HTERT RPE-1 (cell line): ENCODE results near the gene DBNDD1.
"Not testable (repeated sequence)": the region's sequence is repeated elsewhere in the genome, so short reads cannot be mapped to it uniquely, and the experiment has no call there.

ENCODE experiments used
- in situ Hi-C: fragments of 300-500 bp; cut with MboI; formaldehyde crosslinking; loops from 4 replicates; pipeline ENCODE4 v1.14.3; 2020; ENCODE audit warnings: low sequenced_read_pairs

Gene DBNDD1

DNA sequence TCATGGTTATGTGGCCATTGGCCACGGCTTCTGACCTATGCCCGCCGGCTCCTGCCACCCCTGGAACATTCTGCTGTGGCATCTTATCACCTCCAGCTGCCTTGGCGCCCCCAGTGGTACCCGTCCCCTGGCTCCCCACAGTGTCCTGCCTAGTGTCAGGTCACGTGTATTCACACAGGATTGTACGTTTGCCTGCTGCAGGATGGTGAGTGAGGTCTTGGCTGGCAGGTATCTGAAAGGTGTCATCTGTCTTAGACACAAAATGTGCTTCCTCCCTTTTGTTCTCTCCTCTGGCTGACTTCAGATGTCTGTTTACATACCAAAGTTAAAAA is 24.9 kb downstream of the DBNDD1 start:
- in situ Hi-C loops: no loop called here

DNA sequence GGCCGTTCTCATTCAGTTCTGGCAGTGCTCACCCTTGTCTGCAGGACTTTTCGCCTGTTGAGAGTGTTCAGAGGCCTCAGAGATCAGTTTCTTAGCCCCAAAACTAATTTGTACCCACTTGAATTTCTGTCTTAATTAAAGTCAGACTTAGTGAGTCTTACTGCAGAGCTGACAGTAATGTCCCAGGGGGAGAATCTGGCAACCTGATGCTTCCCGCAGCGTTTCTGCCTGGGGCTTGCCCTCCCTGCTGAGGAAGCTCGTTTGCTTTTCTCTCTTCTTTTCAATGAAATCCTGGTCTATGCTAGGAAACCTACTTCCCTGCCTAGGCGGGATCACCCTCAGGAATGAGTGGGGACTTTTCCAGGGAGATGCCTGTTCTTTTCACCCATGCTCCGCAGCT is 25.3 kb downstream of the DBNDD1 start:
- in situ Hi-C loops: no loop called here

DNA sequence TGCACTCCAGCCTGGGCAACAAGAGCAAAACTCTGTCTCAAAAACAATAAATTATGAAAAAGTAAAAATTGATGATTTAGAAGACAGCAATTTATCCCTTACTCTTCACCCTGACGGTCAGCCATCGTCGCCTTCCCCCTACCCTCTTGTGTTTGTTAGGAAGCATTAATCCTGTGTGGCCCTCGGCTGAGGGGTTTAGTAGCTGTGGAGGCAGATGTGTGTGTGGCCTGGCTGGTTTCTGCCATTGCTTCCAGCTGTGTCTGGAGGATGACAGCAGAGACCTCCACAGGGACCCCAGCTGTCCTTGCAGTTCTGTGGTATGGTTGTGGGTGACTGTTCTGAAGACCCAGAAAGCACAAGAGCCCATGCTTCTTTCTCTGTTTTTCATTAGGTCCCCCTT is 25.9 kb downstream of the DBNDD1 start:
- in situ Hi-C loops: no loop called here

DNA sequence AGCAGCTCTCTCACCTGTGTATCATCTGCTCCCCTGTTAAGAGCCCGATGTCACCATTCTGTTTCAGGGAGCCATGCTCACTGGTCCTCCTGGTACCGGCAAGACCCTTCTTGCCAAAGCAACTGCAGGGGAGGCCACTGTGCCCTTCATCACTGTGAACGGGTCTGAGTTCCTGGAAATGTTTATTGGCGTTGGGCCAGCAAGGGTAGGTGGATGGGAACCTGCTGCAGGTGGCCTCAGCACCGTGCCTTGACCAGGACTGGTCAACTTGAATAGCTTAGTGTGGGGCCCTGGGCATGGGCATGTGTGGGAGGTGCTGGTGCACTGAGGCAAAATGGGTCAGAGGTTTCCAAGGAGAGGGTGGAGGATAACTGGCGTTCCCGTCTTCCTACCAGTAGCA is 28.5 kb downstream of the DBNDD1 start:
- in situ Hi-C loops: no loop called here

DNA sequence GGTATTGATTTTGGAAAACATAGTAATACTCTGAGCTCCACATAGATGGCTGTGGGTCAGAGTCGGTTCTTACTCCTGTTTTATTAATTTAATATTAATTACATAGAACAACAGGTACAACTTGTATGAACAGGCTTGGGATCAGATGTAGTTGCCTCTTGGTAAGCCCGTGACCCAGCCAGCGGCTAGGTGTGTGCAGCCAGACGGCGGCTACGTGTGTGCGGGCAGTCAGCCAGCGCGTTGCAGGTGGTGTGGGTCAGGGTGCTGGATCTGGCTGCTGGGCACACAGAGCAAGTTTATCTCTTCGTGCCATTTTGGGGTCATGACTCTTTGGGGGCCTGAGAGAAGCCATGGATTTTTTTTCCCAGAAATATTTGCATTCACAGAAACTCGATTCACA is 30.3 kb downstream of the DBNDD1 start:
- in situ Hi-C loops: no loop called here

DNA sequence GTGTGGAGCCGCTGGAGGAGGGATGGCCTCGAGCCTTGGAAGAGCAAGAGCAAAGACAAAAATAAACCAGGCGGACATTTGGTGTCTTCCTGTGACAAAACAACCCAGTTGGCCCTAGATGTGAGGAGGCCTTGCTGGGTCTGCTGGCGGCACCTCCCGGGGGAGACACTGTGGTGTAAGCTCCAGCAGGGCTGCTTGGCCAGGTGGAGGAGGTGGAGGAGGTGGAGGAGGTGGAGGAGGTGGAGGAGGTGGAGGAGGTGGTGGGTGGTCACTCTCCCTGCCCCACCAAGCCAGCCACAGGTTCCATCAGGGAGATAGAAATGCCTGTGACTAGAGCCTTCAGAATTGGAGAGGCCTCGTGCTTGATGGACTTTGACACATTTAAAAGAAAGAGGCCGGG is 32.1 kb downstream of the DBNDD1 start:
- in situ Hi-C loops: no loop called here

DNA sequence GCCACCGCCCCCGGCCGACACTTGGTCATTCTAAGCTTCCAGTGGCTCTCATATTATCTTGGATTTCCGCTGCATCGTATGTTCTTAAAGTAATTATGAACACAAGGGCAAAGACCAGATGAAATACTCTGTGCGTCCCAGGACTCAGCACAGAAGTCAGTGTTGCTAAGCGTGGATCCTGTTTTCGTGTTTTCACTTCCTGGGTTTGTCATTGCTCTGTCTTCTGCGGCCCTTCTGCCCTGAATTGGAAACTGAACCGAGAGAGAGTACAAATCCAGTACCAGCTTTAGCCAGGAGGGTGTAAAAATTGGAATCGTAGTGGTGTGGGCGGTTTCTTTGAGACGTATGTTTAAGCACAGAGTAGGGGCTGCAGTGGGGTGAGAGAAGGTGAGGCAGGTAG is 32.7 kb downstream of the DBNDD1 start:
- in situ Hi-C loops: no loop called here

DNA sequence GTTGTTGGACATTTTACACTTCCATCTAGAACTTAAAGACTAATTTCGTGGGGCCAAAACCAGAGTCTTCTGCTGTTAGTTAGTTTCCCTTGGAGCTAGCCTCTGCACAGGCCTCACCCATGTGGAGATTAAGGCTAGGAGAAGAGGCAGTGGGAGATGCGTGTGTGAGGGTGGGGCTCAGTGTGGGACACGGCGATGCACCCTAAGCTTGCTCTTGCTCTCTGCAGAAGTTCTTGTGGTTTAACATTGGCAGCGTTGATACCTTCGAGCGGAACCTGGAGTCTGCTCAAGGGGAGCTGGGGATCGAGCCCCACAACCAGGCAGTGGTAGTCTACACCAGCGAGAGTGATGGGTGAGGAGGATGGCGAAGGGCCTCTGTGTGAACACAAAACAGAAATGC is 34.0 kb downstream of the DBNDD1 start:
- in situ Hi-C loops: no loop called here

DNA sequence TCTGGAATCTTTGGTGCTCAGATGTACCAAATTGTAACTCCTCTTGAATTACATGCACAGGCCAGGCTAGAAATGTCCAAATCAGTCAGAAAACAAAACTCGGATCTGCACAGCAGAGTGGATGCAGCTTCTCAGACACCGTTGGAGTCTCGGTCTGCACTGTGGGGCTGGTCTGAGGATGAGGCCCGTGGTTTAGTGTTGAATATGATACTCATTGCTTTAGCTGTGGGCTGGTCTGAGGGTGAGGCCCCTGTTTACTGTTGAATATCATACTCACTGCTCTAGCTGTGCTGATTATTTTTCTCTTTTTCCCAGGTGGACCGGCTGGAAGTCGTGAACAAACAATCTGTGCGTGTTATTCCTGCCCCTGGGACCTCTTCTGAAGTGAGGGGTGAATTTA is 35.0 kb downstream of the DBNDD1 start:
- in situ Hi-C loops: no loop called here

DNA sequence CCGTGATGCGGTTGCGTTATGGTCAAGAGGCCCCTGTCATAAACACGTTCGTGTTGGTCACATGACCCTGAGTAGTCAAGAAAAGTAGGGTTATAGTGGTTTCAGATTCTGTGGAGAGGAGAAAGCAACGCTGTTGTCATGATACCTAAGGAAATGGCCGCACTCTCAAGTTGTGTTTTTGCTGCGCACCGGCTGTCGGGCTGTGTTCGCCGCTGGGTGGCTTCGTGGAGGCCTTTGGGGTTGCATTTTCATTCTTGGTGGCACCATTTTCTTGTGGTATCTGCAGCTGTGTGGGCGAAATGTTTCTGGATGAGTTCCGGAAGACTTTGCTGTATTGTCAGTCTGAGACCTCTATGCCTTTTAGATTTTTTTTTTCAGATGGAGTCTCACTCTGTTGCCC is 35.7 kb downstream of the DBNDD1 start:
- in situ Hi-C loops: no loop called here

DNA sequence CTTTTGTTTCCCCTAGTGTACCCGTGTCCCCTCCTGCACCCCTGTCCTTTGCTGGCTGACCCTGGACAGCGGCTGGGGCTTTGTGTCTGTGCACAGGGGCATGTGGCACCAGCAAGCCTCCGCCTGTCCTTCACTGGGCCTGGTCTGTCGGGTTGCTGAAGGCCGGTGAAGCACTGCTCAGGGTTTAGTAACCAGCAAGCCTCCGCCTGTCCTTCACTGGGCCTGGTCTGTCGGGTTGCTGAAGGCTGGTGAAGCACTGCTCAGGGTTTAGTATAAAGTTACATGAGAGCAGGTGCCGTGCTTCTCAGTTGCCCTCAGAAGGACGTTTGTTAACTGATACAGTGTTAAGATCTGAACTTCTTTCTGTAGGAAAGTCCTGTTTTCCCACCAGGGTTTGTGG is 36.9 kb downstream of the DBNDD1 start:
- in situ Hi-C loops: no loop called here

DNA sequence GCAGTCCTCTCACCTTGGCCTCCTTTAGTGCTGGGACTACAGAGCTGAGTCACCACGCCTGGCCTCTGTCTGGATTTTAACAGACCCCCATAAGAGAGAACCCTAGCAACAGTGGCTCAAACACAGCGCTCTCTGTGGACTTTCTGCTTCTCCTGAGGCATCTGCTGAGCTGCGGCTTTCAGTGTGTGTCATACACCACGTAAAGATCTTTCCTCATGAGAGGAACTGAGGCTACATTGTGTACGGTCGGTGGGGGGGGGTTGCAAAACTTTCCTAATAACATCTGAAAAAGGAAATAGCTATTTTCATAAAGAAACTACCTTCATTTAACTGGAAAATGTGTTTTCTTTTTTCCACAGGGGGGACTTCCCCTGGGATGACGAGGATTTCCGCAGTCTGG is 37.8 kb downstream of the DBNDD1 start:
- in situ Hi-C loops: no loop called here

DNA sequence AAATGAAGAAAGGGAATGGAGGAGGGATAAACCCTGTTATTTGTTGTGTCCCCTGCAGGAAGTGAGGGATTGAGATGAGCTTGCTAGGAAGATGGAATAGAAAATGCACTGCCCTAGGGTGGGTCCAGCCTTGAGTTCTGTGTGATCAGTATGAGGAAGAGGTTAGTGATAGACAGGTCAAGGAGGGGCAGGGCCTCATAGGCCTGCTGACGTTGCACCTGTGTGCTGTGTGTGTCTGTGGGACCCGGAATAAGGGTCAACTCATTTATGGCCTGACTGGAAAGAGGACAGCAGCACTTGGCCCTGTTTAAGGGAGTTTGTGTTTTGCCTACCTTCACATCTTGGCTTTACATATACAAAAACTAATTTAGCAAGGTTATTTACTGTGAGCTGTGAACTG is 44.4 kb downstream of the DBNDD1 start:
- in situ Hi-C loops: no loop called here

DNA sequence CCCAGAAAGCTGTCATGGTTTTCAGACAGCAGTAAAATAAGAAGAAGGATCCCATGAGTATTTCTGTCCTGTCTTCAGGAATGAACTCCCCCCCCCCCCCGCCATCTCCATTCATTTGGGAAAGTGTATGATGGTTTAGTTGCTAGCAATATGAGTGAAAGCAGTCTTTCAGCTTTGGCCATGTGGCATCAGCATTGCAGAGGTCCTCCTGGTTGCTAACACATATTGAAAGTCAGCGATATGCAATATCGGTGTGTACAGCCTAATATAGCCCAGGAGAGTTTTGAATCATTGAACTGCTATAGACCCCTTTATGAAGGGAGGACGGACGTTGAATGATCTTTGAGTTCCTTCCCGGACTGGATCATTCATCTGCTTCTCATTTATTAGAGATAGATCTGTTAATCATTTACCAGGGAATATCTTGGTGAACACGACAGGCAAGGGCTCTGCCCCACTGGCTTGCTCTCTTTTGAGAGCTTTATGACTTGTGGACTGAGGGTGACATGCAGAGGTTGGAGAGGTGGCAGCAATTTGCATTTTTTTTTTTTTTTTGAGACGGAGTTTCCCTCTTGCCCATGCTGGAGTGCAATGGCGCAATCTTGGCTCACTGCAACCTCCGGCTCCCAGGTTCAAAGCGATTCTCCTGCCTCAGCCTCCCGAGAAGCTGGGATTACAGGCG is 45.5 kb downstream of the DBNDD1 start:
- in situ Hi-C loops: no loop called here

DNA sequence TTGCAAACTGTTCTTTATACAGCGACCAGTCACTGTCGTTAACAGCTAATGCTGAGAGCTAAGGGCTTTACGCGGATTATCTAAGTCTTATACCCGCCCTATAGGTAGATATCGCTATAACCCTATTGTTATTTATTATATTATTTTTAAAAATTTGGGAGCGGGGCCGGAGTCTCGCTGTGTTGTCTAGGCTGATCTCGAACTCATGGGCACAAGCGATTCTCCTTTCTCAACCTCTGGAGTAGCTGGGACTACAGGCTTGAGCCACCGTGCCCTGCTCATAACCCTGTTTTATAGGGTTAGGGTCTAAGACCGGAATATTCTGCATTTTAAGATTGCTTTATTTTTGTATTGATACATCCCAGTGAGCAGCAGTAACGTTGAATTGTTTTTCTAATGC is 46.0 kb downstream of the DBNDD1 start:
- in situ Hi-C loops: no loop called here

DNA sequence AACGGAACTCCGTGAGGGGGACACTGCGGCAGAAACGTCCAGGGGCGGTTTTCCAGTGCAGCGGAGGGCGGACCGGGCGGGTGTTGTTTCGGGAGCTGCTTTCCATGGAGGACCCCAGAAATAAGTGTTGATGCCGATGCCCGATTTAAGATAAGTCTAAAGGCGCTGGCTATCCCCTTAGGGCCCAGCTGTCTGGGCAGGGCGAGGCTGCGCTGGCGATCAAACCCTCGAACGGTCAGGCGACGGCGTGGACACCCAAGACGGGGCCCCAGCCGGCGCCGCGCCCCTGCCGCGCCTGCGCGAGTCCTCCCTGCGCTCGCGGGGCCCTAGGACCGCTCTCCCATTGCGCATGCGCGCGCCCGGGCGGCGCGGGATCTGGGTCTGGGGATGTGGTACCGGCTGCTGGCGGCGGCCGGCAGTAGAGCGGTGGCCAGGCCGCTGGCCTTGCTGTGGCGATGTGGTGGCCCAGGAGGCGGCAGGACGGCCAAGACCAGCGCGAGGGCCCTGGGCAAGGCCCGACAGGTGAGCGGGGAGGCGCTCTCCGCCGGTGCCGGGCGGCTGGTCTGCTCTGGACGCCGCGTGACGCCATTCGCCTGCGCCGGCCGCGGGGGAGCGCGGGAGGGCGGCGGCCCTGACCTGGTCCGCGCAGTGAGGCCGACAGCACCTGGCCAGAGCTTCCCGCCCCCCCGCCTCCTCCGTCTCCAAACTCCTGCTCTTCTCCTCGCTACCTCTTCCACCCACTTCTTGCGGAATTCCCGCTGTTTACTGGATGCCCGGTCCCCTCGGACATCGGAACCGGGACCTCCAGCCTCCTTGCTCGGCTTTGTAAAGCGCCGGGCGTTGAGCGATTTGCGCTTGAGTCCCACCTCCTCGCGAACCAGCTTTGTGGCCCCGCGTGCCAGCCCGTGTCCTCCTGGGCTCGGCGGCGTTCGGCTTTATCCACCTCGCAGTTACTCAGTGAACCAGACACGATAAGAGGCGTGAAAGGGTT is 46.7 kb downstream of the DBNDD1 start:
- in situ Hi-C loops: no loop called here

DNA sequence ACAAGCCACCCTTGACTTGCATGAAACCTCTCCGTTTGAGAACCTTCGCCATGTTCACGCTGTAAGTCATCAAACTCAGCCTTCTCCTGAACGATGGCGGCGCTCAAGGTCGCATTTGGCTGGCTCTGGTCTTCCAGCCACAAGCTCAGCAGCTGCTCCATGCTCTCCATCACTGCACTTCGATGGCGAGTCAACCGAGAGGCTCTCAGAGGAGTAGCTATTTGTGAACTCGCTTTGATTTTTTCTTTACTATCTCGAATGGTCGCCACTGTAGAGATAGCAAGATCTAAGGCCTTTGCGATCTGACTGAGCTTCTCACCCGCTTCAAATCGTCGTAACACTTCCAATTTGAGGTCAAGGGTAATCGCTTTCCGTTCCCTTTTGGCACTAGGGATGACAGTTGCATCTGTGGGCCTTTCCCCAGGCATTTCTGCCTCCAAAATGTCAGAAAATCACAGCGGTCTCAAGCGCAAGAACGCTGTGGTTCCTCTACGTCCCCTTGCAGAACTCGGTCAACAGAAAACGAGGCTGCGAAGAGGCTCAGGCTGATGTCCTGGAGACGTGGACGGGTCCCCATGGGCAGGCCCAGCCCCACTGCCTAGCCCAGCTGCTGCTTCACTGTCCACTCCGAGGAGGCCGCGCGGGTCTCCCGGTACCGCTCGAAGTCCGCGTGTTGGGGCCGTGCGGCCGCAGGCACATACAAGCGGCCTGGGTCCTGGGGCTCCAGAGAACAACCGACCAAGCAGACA is 47.6 kb downstream of the DBNDD1 start:
- in situ Hi-C loops: no loop called here

DNA sequence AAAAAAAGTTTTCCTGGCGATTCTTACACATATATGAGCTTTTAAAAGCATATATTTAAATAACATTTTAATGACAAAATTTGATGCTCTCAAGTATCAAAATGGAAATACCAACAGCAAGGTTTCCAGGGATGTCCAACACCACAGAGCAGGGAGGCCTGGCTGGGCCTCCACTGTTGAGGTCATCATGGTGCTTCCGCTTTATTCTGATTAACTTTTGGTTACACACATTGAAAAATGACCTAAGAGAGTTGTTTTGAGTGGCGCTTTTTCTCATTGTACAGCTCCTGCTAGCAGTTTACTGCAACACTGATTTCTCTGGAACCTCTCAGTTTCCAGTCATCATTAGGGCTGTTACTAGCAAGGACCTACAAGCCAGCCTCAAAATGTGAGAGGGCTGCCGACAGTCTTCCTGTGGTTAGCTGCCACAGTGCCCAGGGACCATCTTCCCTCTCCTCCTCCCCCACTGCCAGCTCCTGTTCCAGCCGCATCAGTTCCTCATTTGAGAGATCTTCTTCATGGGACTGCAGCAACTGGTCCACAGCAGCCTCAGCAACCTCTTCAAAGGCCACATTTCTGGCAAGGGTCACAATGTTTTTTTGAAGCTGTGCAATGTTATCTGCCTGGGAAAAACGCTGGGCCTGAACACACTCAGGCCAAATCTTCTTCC is 49.4 kb downstream of the DBNDD1 start:
- in situ Hi-C loops: no loop called here

DNA sequence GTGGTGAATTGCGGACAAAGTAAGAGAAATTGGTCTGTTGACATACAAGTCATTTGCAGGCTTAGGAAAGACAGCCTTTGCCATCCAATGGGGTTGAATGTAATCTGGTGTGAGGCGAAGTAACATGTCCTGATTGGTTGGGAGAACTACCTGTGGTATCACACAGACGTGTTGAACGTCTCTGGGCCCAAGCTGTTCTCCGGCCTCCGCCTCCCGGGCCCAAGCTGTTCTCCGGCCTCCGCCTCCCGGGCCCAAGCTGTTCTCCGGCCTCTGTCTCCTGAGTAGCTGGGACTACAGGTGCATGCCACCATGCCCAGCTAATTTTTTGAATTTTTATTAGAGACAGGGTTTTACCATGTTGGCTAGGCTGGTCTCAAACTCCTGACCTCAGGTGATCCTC is 51.2 kb downstream of the DBNDD1 start:
- in situ Hi-C loops: not testable (repeated sequence)

DNA sequence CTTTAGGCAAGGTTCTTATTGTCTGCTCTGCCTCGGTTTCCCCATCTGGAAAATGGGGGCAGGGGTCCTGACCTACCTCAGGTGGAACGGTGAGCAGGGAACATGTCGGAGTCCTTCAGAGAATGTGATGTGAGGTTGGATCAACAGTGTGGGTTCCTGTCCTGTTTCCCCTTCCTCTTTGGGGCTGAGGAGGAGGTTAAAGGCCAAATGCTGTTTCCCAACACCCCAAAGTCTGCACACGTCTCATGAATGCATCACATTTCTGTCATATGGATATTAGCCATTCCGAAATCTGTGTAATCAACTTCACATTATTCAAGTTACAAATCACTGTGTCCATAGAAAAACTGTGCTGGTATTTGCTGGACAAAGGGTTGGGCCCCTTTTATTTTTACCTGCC is 51.8 kb downstream of the DBNDD1 start:
- in situ Hi-C loops: not testable (repeated sequence)

DNA sequence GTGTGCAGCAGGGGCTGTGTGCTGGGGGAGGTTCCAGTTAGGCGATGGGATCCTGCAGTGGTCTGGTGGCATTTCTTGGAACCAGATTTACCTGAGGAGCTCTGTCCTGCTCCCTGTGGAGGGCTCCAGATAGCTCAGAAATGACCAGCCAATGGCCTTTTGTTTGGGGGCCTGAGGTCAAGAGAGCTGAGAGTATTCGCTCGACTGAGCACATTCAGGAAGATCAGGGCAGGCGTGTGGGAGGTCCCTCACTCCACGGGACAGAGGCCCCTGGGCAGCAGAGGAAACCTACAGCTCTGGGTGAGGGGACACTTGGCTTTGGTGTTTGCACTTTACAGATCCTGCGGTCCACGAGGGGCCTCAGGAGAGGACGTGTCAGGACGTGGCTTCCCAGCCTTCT is 52.5 kb downstream of the DBNDD1 start:
- in situ Hi-C loops: no loop called here
